Measurements from ENCODE around the gene PITPNM2.

- no peak for TF ChIP-seq CTCF (IDR thresholded peaks at IDR 0.05; ENCODE audit: low read length)
- no peak for TF ChIP-seq EZH2 (IDR thresholded peaks at IDR 0.05; ENCODE audit: borderline replicate concordance, low read length)
Measured at GRCh38 chr12:123199936-123200335, 49.0 kb upstream of the PITPNM2 start.
